SK-N-MC (cell line): ENCODE results near the gene LCN1.
"Not testable (repeated sequence)": the region's sequence is repeated elsewhere in the genome, so short reads cannot be mapped to it uniquely, and the experiment has no call there.

ENCODE experiments used
- EZH2 ChIP-seq: fragments of 200-600 bp; sonication (generic); IDR thresholded peaks from one replicate; pipeline ENCODE4 v1.6.1; 2017; ENCODE audit warnings: antibody characterized with exemption
- FOXP2 ChIP-seq: optimal IDR thresholded peaks from 2 replicates; pipeline ENCODE3; 2011; ENCODE audit warnings: mild to moderate bottlenecking, moderate library complexity; ENCODE audit not compliant: insufficient read depth; ENCODE audit errors: extremely low read length, control extremely low read depth
- POLR2AphosphoS5 ChIP-seq: IDR thresholded peaks from 2 replicates; pipeline ENCODE4 v1.6.1; 2012; ENCODE audit warnings: mild to moderate bottlenecking, low read depth, low read length, borderline replicate concordance

GRCh38 chr9:135543262-135543894, 22.1 kb downstream of the LCN1 start:
- TF ChIP-seq POLR2AphosphoS5, EZH2, FOXP2: not testable (repeated sequence)
